Measurements from ENCODE around the gene ENKD1. TPM values are rescaled to one million over a fixed set of nuclear protein-coding genes. Genes with fewer than 3 reads are reported as not detected.

Gene ENKD1
- total and polyA plus RNA-seq, 2 of the 13 experiments (the other 11 are each of a cell fraction or from before 2014, with no cell fraction given), result 10.8 to 20.8 TPM

GRCh38 chr16:67660564-67661028 lies 6.0 kb downstream of the ENKD1 start, which contains the start of gene PARD6A (continued):
- TF ChIP-seq ZXDC (CRISPR knock-in tag; IDR thresholded peaks at IDR 0.05) (0 out of 2 replicates have a peak, but pooled peaks have one; percentile 22), RARA (CRISPR knock-in tag; IDR thresholded peaks at IDR 0.05) (peak; percentile 20; the same call in 1 of the 2 replicates), ELF1 (CRISPR knock-in tag; IDR thresholded peaks at IDR 0.05) (no peak), KLF15 (CRISPR knock-in tag; IDR thresholded peaks at IDR 0.05; ENCODE audit: borderline replicate concordance) (no peak), ZNF773 (CRISPR knock-in tag; IDR thresholded peaks at IDR 0.05; ENCODE audit: borderline replicate concordance) (no peak), ZNF292 (CRISPR knock-in tag; IDR thresholded peaks at IDR 0.05; ENCODE audit: borderline replicate concordance, low read depth) (0 out of 2 replicates have a peak, but pooled peaks have one; percentile 2), ZBTB3 (CRISPR knock-in tag; IDR thresholded peaks at IDR 0.05; ENCODE audit: borderline replicate concordance, low read depth) (no peak), RFX5 (IDR thresholded peaks at IDR 0.05; ENCODE audit: low read depth, low read length) (peak; percentile 58), ZNF24 (IDR thresholded peaks at IDR 0.05) (no peak), ZNF839 (CRISPR knock-in tag; IDR thresholded peaks at IDR 0.05; ENCODE audit: borderline replicate concordance) (no peak), ZNF280B (CRISPR knock-in tag; IDR thresholded peaks at IDR 0.05; ENCODE audit: borderline replicate concordance) (no peak; the same call in 1 of the 2 replicates), ATF7 (IDR thresholded peaks at IDR 0.05) (peak; percentile 86), ATF7 (CRISPR knock-in tag; IDR thresholded peaks at IDR 0.05) (no peak), RFX1 (IDR thresholded peaks at IDR 0.05) (peak; percentile 68; the same call in 1 of the 2 replicates), ZNF576 (CRISPR knock-in tag; IDR thresholded peaks at IDR 0.05) (no peak), MED8 (CRISPR knock-in tag; IDR thresholded peaks at IDR 0.05; ENCODE audit: insufficient replicate concordance) (peak; percentile 9), MYNN (CRISPR knock-in tag; IDR thresholded peaks at IDR 0.05; ENCODE audit: low read depth) (no peak), ZNF121 (CRISPR knock-in tag; IDR thresholded peaks at IDR 0.05) (no peak), ZNF33B (CRISPR knock-in tag; IDR thresholded peaks at IDR 0.05) (0 out of 2 replicates have a peak, but pooled peaks have one; percentile 71), ZBTB2 (CRISPR knock-in tag; IDR thresholded peaks at IDR 0.05; ENCODE audit: low read depth) (0 out of 2 replicates have a peak, but pooled peaks have one; percentile 47), NFE2L2 (IDR thresholded peaks at IDR 0.05; ENCODE audit: low read length) (no peak), GABPA (IDR thresholded peaks at IDR 0.05; ENCODE audit: low read depth, low read length) (no peak), GABPA (CRISPR knock-in tag; IDR thresholded peaks at IDR 0.05; ENCODE audit: low read depth) (peak; percentile 58), ZNF772 (CRISPR knock-in tag; IDR thresholded peaks at IDR 0.05) (no peak), DRAP1 (CRISPR knock-in tag; IDR thresholded peaks at IDR 0.05) (peak; percentile 47; the same call in 1 of the 2 replicates), KDM2A (CRISPR knock-in tag; IDR thresholded peaks at IDR 0.05; ENCODE audit: borderline replicate concordance, low read depth) (peak; percentile 63)

All from HepG2 (cell line).